CD4-positive, alpha-beta T cell treated with Interleukin-15 for 1 hour (primary cell): ENCODE measurements around the gene BCL2L15.

Experiments
- DNase-seq: peaks from one replicate; pipeline ENCODE4 v3.0.0-alpha.2; 2020

BCL2L15 gene

GRCh38 chr1:113904674-113905434 lies 17.5 kb upstream of the BCL2L15 start, which contains the start of the genes AP4B1 and DCLRE1B:
Gene AP4B1 (minus strand): TSS chr1:113904799. CDS start chr1:113904717, 82 bp downstream.
Gene DCLRE1B (plus strand): TSS chr1:113905326. CDS start chr1:113905587, 261 bp downstream.
- peak; percentile 99 for DNase-seq

- DNase-seq = no peak
These were observed 16.9 kb upstream of the BCL2L15 start for GRCh38 chr1:113904293-113904673.

GRCh38 chr1:113903501-113904292 lies 16.3 kb upstream of the BCL2L15 start:
- no peak for DNase-seq

GRCh38 chr1:113901191-113901590 lies 13.8 kb upstream of the BCL2L15 start:
- DNase-seq = no peak

DNA sequence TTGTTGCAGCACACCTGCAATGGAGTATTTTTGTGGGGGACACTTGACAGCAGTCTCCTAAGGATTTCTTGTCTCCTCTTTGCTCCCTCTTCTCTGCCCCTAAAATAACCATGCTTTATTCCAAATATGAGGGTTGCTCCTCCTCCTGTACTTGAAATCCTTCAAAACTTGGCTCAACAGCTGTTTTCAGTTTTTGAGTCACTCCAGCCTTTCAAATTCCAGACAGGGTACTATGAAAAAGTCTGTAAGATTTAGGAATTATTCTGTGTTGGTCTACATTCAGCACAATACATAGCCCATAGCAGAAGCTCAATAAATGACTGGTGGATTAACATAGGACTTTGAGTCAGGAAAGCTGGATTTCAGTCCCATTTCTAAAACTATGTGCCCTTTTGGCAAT lies 11.7 kb upstream of the BCL2L15 start:
- no peak for DNase-seq

DNA sequence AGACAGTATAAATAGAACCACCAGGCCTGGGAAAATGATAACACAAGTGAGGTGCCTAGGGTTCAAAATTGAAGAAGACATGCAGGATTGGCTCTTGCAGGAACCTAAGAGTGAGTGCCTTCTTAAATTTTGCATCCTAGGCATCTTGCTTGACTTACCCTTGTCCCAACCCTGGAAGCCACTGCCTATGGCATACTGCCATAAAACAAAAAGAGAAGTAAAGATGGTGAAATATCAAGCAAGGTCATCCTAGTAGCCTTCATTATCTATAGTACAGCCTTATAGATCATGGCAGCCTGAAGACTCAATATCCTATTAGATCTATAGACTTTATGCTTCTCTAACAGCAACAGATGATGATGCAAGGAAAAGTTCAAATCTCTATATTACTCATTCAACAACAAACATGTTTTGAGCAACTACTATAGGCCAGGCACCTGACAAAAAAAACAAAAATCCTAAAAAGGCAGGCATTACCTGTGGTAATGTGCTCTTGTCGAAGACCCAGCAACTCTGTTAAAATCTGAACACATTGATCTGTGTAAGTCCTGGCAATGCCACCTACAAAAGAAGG lies 10.9 kb upstream of the BCL2L15 start:
- DNase-seq = no peak

GRCh38 chr1:113895961-113896360 lies 8.6 kb upstream of the BCL2L15 start:
- no peak for DNase-seq

DNA sequence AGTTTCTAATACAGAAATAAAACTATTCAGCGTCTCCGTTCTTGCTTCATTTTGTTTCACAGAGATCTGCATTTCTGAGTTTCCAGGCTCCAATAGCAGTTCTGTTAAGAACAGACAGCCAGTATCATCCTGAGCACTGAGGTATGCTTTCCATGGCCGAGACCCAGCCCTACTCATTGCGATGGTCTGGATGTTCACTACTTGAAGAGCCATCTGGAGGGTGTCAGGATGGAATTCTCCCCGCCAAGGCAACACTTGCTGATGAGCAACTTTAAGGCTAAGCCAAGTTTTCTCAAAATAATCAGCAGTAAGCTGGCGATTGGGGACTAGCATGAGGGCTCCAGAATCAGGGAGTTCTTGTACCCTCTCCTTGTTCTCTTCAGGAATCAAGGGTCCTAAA lies 7.7 kb upstream of the BCL2L15 start:
- DNase-seq = no peak

DNA sequence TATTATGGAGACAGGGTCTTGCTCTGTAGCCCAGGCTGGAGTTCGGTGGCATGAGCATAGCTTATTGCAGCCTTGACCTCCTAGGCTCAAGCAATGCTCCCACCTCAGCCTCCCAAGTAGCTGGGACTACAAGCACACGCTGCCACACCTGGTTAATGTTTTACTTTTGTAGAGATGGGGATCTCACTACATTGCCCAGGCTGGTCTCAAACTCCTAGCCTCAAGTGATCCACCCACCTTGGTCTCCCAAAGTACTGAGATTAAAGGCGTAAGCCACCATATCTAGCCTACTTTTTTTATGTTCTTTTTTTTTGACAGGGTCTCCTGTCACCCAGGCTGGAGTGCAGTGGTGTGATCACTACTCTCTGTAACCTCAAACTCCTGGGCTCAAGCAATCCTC lies 5.9 kb upstream of the BCL2L15 start:
- DNase-seq = no peak

DNA sequence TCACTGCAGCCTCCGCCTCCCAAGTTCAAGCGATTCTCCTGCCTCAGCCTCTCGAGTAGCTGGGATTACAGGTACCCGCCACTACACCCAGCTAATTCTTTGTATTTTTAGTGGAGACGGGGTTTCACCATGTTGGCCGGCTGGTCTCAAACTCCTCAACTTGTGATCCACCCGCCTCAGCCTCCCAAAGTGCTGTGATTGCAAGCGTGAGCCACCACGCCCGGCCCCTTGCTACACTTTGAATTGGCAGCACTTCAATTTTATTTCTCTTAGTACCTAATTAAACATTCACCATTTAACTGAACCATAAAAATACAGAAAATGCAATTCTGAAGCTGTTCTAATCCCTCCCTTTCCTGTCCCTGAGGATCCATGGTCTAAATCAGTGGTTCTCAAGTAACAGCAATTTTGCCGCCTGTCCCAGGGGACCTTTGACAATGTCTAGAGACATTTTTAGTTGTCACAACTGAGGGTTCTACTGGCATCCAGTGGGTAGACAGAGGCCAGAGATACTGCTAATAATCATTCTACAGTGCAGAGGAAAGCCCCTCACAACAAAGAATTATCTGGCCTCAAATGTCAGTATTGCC lies 4.3 kb upstream of the BCL2L15 start:
- DNase-seq = no peak

DNA sequence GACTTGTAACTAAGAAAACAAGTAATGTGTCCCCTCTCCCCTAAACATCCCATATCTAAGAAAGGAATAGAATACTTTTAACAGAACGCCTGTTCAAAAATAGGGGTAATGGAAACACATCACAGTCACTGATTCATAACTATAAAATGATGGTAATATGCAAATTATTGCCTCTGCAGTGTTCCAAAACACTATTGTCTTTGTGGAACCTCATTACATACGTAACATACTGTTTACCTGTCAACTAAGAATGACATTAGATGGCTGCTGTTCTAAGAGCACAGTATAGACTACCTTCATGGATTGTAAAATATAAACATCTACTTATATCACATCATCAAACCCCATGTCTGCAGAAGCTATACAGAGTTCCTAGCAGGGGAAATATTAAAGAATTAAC lies 3.4 kb upstream of the BCL2L15 start:
- no peak for DNase-seq

DNA sequence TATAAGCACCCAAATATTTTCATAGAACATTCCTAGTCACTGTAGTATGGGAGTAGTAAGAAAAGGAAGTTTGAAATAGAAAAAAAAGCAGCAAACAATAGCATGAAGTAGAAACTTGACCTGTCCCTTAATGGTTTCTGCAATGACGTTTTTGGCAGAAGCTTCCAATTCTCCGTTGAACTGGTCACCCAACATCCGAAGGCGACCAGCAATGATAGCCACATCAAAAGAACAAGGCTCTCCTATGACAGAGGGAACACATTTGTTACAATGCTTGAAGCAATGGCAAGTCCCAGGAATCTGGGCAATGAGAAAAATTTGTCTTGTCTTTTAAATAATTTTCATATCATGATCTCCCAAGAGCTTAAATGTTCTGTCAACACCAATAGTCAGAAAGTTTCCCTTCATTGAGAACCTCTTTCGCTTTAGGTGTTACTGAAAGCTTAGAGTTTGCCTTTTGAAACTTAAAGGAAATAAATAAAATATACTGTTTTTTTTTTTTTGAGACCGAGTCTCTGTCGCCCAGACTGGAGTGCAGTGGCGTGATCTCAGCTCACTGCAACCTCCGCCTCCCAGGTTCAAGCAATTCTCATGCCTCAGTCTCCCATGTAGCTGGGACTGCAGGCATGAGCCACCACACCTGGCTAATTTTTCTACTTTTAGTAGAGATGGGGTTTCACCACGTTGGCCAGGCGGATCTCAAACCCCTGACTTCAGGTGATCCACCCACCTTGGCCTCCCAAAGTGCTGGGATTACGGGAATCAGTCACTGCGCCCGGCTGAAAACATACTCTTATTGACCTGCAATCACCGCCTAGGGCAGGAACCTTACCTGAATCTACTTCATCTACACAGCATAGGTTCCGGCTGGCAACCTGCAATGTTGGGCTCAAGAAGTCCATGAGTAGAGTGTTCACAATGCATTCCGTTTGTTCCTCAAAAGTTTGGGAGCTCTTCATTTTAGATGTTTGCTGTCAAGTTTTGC lies 672 bp downstream of the BCL2L15 start:
- no peak for DNase-seq

DNA sequence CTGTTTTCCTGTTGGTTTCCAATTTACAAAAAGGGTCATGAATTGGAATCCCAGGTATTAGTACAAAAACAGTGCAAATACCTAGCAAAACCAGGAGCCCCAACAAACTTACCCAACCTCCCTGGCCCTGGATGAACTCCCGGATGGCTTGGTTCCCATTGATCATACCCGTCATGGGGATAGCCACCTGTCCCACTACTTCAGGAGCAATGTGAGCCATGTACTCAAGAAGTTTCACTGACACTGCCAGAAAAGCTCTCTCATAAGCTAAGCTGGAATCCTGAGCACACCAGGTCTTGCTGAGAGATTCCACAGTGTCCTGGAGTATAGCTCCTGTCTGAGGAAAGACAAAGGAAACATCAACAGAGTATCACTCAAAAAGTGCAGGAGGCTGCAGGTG lies 5.7 kb downstream of the BCL2L15 start:
- DNase-seq = no peak

DNA sequence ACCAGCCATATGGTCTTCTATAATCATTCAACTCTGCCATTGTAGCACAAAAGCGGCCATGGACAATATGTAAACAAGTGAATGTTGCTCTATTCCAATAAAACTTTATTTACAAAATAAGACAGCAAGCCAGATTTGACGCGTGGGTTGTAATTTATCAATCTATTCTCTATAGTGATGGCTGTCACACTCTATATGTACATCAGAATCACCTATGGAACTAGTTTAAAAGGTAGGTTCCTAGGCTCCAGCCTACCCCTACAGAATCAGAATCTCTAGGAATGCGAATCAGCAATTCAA lies 7.7 kb downstream of the BCL2L15 start:
- DNase-seq = no peak

- DNase-seq = no peak
These were observed 11.2 kb downstream of the BCL2L15 start for GRCh38 chr1:113876176-113876575.

DNA sequence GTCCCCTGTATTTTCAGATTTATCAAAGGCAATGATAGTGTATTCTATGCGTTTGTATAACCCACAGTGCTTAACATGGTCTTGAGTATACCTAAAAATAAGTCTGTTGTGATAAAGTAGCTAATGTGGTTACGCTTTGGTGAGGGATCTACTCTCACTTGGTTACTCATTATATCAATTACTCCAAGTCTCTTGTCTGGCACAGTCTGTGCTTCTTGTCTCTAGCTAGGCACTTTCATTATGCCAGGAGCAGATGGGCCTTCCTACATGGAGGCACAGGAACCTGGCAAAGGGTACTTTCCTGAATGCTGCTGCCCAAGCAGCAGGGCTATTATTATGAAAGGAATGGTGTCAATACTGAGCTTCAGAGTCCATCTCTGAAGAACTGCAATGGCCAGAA lies 11.7 kb downstream of the BCL2L15 start:
- DNase-seq = no peak

DNA sequence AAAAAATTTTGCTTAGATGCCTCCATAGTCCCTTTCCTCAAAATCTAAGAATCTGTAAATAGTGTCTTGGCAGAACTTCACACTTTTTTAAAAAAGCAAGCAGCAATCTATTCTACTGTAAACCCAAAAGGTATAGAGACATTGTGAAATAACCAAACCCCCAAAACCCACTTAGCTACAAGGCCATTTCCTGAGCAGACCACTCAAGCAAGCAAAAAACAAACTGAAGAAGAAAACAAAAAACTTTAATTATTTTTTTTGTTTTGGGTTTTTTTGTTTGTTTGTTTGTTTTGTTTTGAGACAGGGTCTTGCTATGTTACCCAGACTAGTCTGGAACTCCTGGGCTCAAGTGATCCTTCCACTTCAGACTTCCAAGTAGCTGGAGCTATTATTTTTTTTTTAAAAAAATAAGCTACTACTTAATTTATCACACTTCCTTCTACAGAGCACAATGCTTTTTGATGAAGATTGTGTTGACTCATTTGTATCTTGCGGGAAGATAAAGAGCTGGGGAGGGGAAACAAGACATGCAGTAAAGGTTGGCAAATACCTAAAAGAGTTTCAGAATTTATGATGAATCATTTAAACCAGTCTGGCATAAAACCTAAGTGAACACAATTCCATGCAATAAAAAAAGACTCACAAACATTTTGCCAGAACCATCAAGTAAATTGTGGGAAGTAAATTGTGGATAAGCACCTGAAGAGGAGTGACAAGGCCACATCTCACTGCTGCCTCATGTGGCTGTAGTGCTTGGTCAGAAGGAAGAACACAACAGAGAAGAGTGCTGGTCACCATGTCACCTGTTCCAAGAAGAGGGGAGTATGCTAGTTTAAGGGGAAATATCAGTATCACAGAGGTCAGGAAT lies 13.1 kb downstream of the BCL2L15 start:
- DNase-seq = no peak

GRCh38 chr1:113872219-113872935 lies 15.0 kb downstream of the BCL2L15 start:
- DNase-seq = peak; percentile 20

DNA sequence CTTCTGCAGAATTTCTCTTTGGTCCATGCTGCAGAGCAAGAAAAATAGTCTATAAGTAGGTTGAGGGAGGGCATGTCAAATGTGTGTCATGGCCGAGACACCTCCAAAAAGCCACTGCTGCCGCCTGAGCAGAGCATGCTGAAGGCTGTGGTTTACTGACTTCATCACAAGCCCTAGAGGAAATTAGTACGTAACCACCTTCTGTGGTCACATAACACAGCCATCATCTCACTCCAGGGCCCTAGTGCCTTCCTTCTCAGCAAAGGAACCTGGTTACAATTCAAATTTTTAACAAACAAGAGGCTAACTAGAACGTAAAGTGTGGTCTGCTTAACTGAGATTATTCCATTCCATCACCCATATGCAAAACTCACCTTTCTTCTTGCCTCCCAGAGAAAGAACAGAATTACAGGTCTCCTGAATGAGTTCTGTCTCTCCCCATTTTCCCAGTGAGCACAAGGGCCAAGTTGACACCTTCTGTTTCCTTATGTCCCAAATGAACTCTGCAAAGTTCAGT lies 15.7 kb downstream of the BCL2L15 start, which contains the start of gene PTPN22:
Gene PTPN22, minus strand, starts transcription at position 116 of the 517 bp plus-strand sequence.
- DNase-seq = peak; percentile 89

DNA sequence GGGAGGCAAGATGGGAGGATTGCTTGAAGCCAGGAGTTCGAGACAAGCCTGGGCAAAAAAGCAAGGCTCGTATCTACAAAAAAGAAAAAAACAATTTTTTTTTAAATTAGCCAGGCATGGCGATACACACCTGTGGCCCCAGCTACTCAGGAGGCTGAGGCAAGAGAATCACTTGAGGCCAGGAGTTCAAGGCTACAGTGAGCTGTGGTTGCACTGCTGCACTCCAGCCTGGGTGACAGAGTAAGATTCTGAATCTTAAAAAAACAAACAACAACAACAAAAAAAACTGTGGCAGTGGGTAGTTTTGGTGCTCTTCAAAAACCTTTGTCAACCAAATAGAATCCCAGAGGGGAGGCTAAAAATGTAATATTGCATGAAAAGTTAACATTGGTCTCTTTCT lies 16.6 kb downstream of the BCL2L15 start:
- DNase-seq = peak; percentile 37
